ENCODE results near the gene HDAC11.

The HDAC11 gene

DNA sequence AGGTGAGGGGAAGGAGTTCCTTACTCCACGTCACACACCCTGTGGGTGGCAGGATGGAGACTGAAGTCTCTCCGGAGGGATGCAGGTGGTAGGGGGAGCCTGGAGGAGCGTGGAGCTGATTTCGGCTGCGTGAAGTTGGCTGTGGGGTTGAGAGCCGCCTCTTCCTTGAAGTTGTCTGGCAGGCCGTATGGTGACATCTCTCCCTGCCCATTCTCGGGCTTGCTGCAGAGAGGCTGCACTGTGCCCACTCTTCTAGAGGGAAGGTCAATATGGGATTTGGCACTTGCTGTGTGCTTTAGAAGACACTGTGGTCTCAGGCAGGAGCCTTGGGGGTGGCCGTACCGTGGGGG, 55.4 kb downstream of the HDAC11 start:
- Mint-ChIP-seq H3K27me3 (no peaks in the 10 kb centered on the region), H3K27ac (no peak overlapping the region), H3K36me3 (no peaks in the 10 kb centered on the region), H3K9me3 (peaks cover 4% of the 10 kb centered on the region), H3K4me1 (peaks cover 7% of the 10 kb centered on the region), H3K4me3 (no peak overlapping the region)

DNA sequence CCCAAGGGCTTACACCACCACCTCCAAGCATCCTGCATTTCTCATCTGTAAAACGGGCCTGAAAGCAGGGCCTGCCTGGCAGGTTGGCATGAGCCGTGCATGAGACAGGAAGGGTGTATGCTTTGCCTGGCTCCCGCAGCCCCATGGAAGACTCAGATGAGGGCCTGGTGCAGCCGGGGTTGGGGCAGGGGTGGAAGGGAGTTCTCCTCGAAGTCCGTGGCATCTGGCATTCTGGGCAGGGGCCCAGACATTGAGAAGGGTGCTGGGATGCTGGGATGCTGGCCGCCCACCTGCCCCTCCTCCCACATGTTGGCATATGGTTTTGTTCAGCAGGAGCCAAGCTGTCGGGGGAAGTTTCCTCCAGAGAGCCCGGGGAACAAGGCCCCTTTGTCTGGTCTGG, 55.8 kb downstream of the HDAC11 start:
- Mint-ChIP-seq H3K4me1 (peaks cover 7% of the 10 kb centered on the region), H3K9me3 (peaks cover 4% of the 10 kb centered on the region), H3K4me3 (no peak overlapping the region), H3K36me3 (peaks cover under 1% of the 10 kb centered on the region), H3K27me3 (no peaks in the 10 kb centered on the region), H3K27ac (no peak overlapping the region)

DNA sequence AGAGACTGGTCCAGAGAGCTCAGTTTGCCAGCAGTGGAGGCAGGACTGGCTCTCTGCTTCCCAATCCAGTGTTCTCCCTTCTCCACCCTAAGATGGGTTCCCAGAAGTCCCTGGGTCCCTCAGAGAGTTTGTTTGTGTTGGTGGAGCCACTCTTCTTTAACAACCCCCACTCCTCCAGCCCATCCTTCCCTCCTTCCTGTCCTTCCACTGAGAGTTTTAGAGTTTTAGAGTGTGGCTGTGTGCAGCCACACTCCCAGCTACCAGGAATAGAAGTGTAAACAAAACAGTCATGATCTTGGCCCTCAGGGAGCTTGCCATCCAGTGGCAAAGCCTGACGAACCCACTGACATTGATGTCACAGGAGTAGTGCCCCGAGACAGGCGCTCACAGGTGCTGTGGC, 56.3 kb downstream of the HDAC11 start:
- peaks cover 4% of the 10 kb centered on the region for H3K9me3 Mint-ChIP-seq
- no peak overlapping the region for H3K4me3 Mint-ChIP-seq
- H3K36me3 Mint-ChIP-seq = peaks cover 1% of the 10 kb centered on the region
- H3K27me3 Mint-ChIP-seq = no peaks in the 10 kb centered on the region
- H3K4me1 Mint-ChIP-seq = peaks cover 7% of the 10 kb centered on the region
- H3K27ac Mint-ChIP-seq = no peak overlapping the region

DNA sequence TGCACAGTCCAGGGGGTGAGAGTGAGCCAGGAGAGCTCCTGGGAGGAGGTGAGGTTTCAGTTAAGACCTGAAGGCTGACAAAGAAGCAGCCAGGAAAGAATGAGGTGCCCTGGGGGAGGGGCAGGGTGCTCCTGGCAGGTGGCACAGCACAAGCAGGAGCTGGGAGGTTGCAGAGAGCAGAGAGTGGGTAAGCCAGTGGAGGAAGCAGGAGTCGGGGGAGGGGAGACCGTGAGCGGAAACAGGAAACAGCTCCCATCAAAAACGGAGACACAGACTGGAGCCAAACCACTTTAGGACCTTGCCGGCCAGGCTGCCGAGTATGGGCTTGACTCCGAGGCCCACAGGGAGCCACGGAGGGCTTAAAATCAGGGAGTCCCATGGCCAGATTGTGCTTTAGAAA, 56.7 kb downstream of the HDAC11 start:
- H3K4me1 Mint-ChIP-seq = peaks cover 7% of the 10 kb centered on the region
- H3K36me3 Mint-ChIP-seq = peaks cover 1% of the 10 kb centered on the region
- no peaks in the 10 kb centered on the region for H3K27me3 Mint-ChIP-seq
- H3K27ac Mint-ChIP-seq = peak overlapping the region; percentile 51
- peak overlapping the region; percentile 15 for H3K4me3 Mint-ChIP-seq
- peaks cover 4% of the 10 kb centered on the region for H3K9me3 Mint-ChIP-seq

- peaks cover 4% of the 10 kb centered on the region for H3K9me3 Mint-ChIP-seq
- peaks cover 1% of the 10 kb centered on the region for H3K36me3 Mint-ChIP-seq
- peaks cover 7% of the 10 kb centered on the region for H3K4me1 Mint-ChIP-seq
- H3K4me3 Mint-ChIP-seq = no peak overlapping the region
- no peaks in the 10 kb centered on the region for H3K27me3 Mint-ChIP-seq
- peak overlapping the region; percentile 51 for H3K27ac Mint-ChIP-seq
Observed at GRCh38 chr3:13537244-13537908, 57.3 kb downstream of the HDAC11 start.

GRCh38 chr3:13537909-13538296, 57.8 kb downstream of the HDAC11 start:
- H3K9me3 Mint-ChIP-seq = peaks cover 4% of the 10 kb centered on the region
- H3K27ac Mint-ChIP-seq = no peak overlapping the region
- peaks cover 7% of the 10 kb centered on the region for H3K4me1 Mint-ChIP-seq
- H3K36me3 Mint-ChIP-seq = peaks cover 1% of the 10 kb centered on the region
- no peaks in the 10 kb centered on the region for H3K27me3 Mint-ChIP-seq
- no peak overlapping the region for H3K4me3 Mint-ChIP-seq

- Mint-ChIP-seq H3K27me3 (no peaks in the 10 kb centered on the region), H3K36me3 (peaks cover 1% of the 10 kb centered on the region), H3K4me3 (no peak overlapping the region), H3K27ac (no peak overlapping the region), H3K9me3 (peaks cover 4% of the 10 kb centered on the region), H3K4me1 (peaks cover 7% of the 10 kb centered on the region)
Observed at GRCh38 chr3:13538520-13539291, 58.6 kb downstream of the HDAC11 start.

GRCh38 chr3:13539292-13539638, 59.2 kb downstream of the HDAC11 start:
- peaks cover 4% of the 10 kb centered on the region for H3K9me3 Mint-ChIP-seq
- peaks cover 9% of the 10 kb centered on the region for H3K4me1 Mint-ChIP-seq

GRCh38 chr3:13539671-13540070, 59.6 kb downstream of the HDAC11 start:
- Mint-ChIP-seq H3K4me3 (no peak overlapping the region), H3K36me3 (peaks cover 1% of the 10 kb centered on the region), H3K27me3 (no peaks in the 10 kb centered on the region), H3K27ac (no peak overlapping the region), H3K4me1 (peaks cover 13% of the 10 kb centered on the region), H3K9me3 (peaks cover 4% of the 10 kb centered on the region)

More at GRCh38 chr3:13539292-13539638, 59.2 kb downstream of the HDAC11 start:
- Mint-ChIP-seq H3K4me3 (no peak overlapping the region), H3K27me3 (no peaks in the 10 kb centered on the region), H3K36me3 (peaks cover 1% of the 10 kb centered on the region), H3K27ac (no peak overlapping the region)

- peaks cover 1% of the 10 kb centered on the region for H3K36me3 Mint-ChIP-seq
- H3K9me3 Mint-ChIP-seq = peaks cover 4% of the 10 kb centered on the region
- H3K27me3 Mint-ChIP-seq = peaks cover 3% of the 10 kb centered on the region
- H3K27ac Mint-ChIP-seq = no peak overlapping the region
- H3K4me1 Mint-ChIP-seq = peaks cover 21% of the 10 kb centered on the region
- H3K4me3 Mint-ChIP-seq = no peak overlapping the region
Observed at GRCh38 chr3:13540297-13540995, 60.3 kb downstream of the HDAC11 start.

DNA sequence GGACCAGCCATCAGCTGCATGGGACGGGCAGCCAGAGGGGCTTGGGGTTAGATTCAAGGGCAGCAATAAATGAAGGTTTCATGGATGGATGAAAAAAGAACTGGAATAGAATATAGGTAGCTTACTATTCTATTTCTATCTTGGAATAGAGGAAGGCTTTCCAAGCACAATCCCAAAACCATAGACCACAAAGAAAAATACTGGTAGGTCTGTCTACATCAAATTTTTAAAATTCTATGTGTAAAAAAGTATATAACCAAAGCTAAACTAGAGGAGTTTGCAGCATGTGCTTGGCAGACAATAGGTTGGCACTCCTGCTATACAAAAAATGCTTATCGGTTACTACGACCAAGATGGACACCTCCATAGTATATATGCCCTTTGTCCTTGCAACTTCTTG, 61.6 kb downstream of the HDAC11 start:
- no peak overlapping the region for H3K4me3 Mint-ChIP-seq
- H3K27ac Mint-ChIP-seq = no peak overlapping the region
- H3K9me3 Mint-ChIP-seq = peaks cover 4% of the 10 kb centered on the region
- H3K27me3 Mint-ChIP-seq = peaks cover 3% of the 10 kb centered on the region
- peaks cover 19% of the 10 kb centered on the region for H3K4me1 Mint-ChIP-seq
- H3K36me3 Mint-ChIP-seq = peaks cover 1% of the 10 kb centered on the region

DNA sequence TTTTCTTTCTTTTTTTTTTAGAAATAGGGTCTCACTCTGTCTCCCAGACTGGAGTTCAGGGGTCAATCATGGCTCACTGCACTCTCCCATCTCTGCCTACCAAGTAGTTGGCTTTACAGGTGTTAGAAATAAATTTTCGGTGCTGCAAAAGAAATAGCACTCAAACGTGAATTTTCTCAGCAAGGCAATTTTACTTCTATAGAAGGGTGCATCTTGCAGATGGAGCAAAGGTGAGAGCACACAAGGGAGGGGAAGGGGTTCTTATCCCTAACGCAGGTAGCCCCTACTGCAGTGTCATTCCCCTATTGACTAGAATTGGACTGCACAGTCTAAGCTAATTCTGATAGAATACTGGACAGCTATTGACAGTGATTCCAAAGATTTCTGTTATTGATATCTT, 62.0 kb downstream of the HDAC11 start:
- H3K4me3 Mint-ChIP-seq = no peak overlapping the region
- H3K4me1 Mint-ChIP-seq = peaks cover 16% of the 10 kb centered on the region
- peaks cover 3% of the 10 kb centered on the region for H3K9me3 Mint-ChIP-seq
- H3K27me3 Mint-ChIP-seq = peaks cover 3% of the 10 kb centered on the region
- peaks cover 1% of the 10 kb centered on the region for H3K36me3 Mint-ChIP-seq
- H3K27ac Mint-ChIP-seq = no peak overlapping the region

DNA sequence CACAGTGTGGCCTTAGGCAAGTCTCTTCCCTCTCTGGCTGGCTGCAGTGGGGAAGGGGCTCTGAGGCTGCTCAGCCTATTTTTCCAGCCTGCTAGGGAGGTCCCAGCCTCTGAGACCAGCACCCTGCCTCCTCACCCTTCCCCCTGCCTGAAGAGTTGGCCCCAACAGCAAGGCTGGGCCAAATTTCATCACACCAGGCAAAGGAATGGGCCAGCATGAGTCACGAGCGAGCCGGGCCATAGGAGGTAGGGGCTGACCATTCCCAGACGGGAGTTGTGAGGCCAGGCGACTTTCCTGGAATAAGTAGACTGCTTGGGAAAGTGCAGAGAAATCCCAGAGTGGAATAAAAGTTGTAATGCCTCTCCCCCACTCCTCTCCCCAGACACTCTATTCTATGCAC, 63.1 kb downstream of the HDAC11 start:
- H3K27ac Mint-ChIP-seq = no peak overlapping the region
- H3K27me3 Mint-ChIP-seq = peaks cover 6% of the 10 kb centered on the region
- H3K9me3 Mint-ChIP-seq = no peaks in the 10 kb centered on the region
- peaks cover 1% of the 10 kb centered on the region for H3K36me3 Mint-ChIP-seq
- H3K4me3 Mint-ChIP-seq = no peak overlapping the region
- peaks cover 18% of the 10 kb centered on the region for H3K4me1 Mint-ChIP-seq

- H3K4me1 Mint-ChIP-seq = peaks cover 21% of the 10 kb centered on the region
- no peak overlapping the region for H3K4me3 Mint-ChIP-seq
- no peaks in the 10 kb centered on the region for H3K9me3 Mint-ChIP-seq
- peaks cover 1% of the 10 kb centered on the region for H3K36me3 Mint-ChIP-seq
- H3K27me3 Mint-ChIP-seq = peaks cover 9% of the 10 kb centered on the region
- H3K27ac Mint-ChIP-seq = no peak overlapping the region
Observed at GRCh38 chr3:13544293-13544831, 64.3 kb downstream of the HDAC11 start.

- H3K36me3 Mint-ChIP-seq = peaks cover 1% of the 10 kb centered on the region
- H3K4me3 Mint-ChIP-seq = no peak overlapping the region
- H3K27ac Mint-ChIP-seq = no peak overlapping the region
- H3K27me3 Mint-ChIP-seq = peaks cover 14% of the 10 kb centered on the region
- peaks cover 25% of the 10 kb centered on the region for H3K4me1 Mint-ChIP-seq
- no peaks in the 10 kb centered on the region for H3K9me3 Mint-ChIP-seq
Observed at GRCh38 chr3:13544951-13545651, 65.0 kb downstream of the HDAC11 start.
